ENCODE measurements around the gene MRPS22. TPM values are rescaled to one million over a fixed set of nuclear protein-coding genes. Genes with fewer than 3 reads are reported as not detected.

The MRPS22 gene
- 52.3 and 77.1 TPM in 2 replicates for total RNA-seq

DNA sequence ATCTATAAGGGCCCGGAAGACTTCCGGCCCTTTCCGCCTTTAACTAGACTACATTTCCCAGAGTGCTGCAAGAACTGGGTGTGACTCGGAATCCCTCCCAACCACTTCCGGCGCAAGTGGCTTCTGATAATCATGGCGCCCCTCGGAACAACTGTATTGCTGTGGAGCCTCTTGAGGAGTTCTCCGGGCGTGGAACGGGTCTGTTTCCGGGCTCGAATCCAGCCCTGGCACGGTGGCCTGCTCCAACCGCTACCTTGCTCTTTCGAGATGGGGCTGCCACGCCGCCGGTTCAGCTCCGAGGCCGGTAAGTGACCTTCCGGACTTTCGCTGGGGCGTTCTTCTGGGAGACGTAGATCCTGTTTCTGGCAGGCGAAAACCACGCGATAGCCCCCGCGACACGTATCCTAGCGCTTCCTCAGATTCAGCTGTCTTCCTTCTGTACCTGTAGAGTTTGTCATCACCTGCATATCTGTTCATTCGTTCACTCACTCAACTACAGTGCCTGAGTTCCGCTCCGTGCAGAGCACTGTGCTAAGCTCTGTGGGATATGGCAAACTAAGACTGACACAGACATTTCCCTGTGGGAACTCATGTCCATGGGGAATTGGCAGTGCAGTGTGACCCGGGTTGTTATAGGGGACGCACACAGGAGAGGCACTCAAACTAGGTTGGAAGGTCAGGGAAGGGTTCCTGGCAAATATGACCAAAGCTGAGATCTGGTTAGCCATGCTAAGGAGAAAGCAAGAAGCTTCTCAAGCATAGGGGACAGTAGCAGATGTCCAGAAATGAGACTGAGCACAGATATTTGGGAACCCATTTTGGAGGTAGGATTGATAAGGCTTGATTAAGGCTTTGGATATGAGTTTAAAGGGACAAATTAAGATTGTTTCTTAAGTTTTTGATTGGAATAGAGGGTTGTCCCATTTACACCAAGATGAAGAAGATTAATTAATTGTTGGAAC lies at the start of gene MRPS22:
MRPS22 (plus strand) TSS at position 126 of the 962 bp plus-strand sequence; CDS start at position 133, 7 bp downstream.

DNA sequence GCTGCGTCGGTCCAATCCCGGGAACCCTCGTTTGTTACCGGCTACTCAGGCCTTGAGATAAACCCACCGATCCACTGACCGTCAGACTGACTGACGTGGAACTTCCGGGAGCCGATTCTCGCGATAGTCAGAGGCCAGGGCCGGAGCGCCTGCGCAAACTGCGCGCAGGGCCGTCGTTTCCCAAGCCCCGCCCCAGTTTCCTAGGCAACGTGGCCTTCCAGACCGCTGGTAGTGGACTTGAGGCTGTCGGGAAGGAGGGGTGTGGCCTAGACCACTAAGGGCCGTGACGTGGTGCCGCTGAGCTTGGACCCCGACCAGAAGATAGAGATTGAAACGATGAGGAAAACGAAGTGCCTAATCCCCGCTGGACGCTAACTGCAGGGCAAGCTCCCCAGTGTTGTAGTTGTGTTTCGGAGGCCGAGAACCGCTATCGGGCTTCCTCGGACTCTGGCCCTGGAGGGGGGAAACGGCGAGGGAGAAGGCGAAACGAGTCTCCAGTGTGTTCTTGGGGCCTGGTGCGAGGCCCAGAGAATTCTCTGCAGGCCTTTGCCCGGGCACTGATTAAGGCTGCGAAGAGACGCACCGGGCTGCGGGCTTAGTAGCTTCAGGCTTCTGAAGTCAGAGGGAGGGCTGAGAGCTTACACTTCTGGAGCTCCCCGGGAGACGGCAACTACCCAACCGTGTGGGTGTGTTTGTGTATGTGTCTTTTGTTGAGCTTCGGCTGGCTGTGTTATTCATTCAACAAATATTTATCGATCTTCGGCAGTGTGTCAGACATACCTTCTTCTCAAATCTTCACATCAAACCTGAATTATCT lies 45.9 kb downstream of the MRPS22 start, which contains the start of gene COPB2:
COPB2 (minus strand) TSS at position 96 of the 817 bp plus-strand sequence. CDS start 97 bp downstream, outside the sequence.

Other genes with a start within 250 kb of the MRPS22 start
- 185 and 191 TPM in 2 replicates for gene COPB2, start 45.6 kb downstream of the MRPS22 start, total RNA-seq
- gene RBP2, start 132.5 kb downstream of the MRPS22 start, total RNA-seq, result not detected in 2 replicates
- gene RBP1, start 195.7 kb downstream of the MRPS22 start, total RNA-seq, result 103 and 308 TPM in 2 replicates

All from dermis lymphatic vessel endothelial cell (primary cell).